Stimulated activated naive CD8-positive, alpha-beta T cell treated with anti-CD3 and anti-CD28 coated beads, Interleukin-15, Interleukin-2, amounts not matched to agents 100 ng/mL and 50 ng/mL, for 24 hours (primary cell): ENCODE measurements around the gene KRT8.

Experiments
- H3K27ac Mint-ChIP-seq: one replicate; pipeline ENCODE4 v1.8.0; 2021; ENCODE audit warnings: mild to moderate bottlenecking, mixed read lengths
- H3K27me3 Mint-ChIP-seq: one replicate; pipeline ENCODE4 v1.8.0; 2021; ENCODE audit warnings: mixed read lengths
- H3K36me3 Mint-ChIP-seq: one replicate; pipeline ENCODE4 v1.8.0; 2021; ENCODE audit warnings: low read depth, mixed read lengths
- H3K4me1 Mint-ChIP-seq: one replicate; pipeline ENCODE4 v1.8.0; 2021; ENCODE audit warnings: low read depth, mixed read lengths
- H3K4me3 Mint-ChIP-seq: one replicate; pipeline ENCODE4 v1.8.0; 2021; ENCODE audit warnings: mild to moderate bottlenecking, mixed read lengths
- H3K9me3 Mint-ChIP-seq: one replicate; pipeline ENCODE4 v1.8.0; 2021; ENCODE audit warnings: mixed read lengths

The KRT8 gene

GRCh38 chr12:52874573-52875435, 30.1 kb downstream of the KRT8 start:
- no peaks in the 10 kb centered on the region for H3K9me3 Mint-ChIP-seq
- H3K27me3 Mint-ChIP-seq, result peaks cover 5% of the 10 kb centered on the region
- peak overlapping the region; percentile 29 for H3K27ac Mint-ChIP-seq
- H3K4me3 Mint-ChIP-seq, result peak overlapping the region; percentile 63
- peaks cover 30% of the 10 kb centered on the region for H3K4me1 Mint-ChIP-seq
- no peaks in the 10 kb centered on the region for H3K36me3 Mint-ChIP-seq

- Mint-ChIP-seq H3K9me3 (no peaks in the 10 kb centered on the region), H3K36me3 (no peaks in the 10 kb centered on the region), H3K4me1 (peaks cover 29% of the 10 kb centered on the region), H3K4me3 (peak overlapping the region; percentile 75), H3K27me3 (peaks cover 5% of the 10 kb centered on the region), H3K27ac (peak overlapping the region; percentile 75)
Measured at GRCh38 chr12:52873832-52874572, 30.9 kb downstream of the KRT8 start.

- Mint-ChIP-seq H3K27me3 (peaks cover 5% of the 10 kb centered on the region), H3K36me3 (no peaks in the 10 kb centered on the region), H3K4me3 (peak overlapping the region; percentile 75), H3K4me1 (peaks cover 29% of the 10 kb centered on the region), H3K27ac (peak overlapping the region; percentile 75), H3K9me3 (no peaks in the 10 kb centered on the region)
Measured at GRCh38 chr12:52873513-52873831, 31.4 kb downstream of the KRT8 start.

GRCh38 chr12:52872644-52873389, 32.1 kb downstream of the KRT8 start:
- Mint-ChIP-seq H3K9me3 (no peaks in the 10 kb centered on the region), H3K4me3 (peak overlapping the region; percentile 75), H3K4me1 (peaks cover 33% of the 10 kb centered on the region), H3K27me3 (peaks cover 5% of the 10 kb centered on the region), H3K27ac (no peak overlapping the region), H3K36me3 (no peaks in the 10 kb centered on the region)

GRCh38 chr12:52871291-52872039, 33.4 kb downstream of the KRT8 start:
- no peaks in the 10 kb centered on the region for H3K36me3 Mint-ChIP-seq
- H3K9me3 Mint-ChIP-seq, result no peaks in the 10 kb centered on the region
- peaks cover 5% of the 10 kb centered on the region for H3K27me3 Mint-ChIP-seq
- H3K4me3 Mint-ChIP-seq, result no peak overlapping the region
- H3K27ac Mint-ChIP-seq, result no peak overlapping the region
- H3K4me1 Mint-ChIP-seq, result peaks cover 43% of the 10 kb centered on the region

GRCh38 chr12:52870361-52871290, 34.2 kb downstream of the KRT8 start:
- Mint-ChIP-seq H3K27ac (no peak overlapping the region), H3K9me3 (no peaks in the 10 kb centered on the region), H3K4me1 (peaks cover 43% of the 10 kb centered on the region), H3K27me3 (peaks cover 5% of the 10 kb centered on the region), H3K4me3 (no peak overlapping the region), H3K36me3 (no peaks in the 10 kb centered on the region)

- Mint-ChIP-seq H3K4me3 (no peak overlapping the region), H3K9me3 (no peaks in the 10 kb centered on the region), H3K4me1 (peaks cover 28% of the 10 kb centered on the region), H3K27me3 (no peaks in the 10 kb centered on the region), H3K27ac (no peak overlapping the region), H3K36me3 (no peaks in the 10 kb centered on the region)
Measured at GRCh38 chr12:52867642-52868041, 37.2 kb downstream of the KRT8 start.

GRCh38 chr12:52867152-52867551, 37.7 kb downstream of the KRT8 start:
- Mint-ChIP-seq H3K4me3 (no peak overlapping the region), H3K9me3 (no peaks in the 10 kb centered on the region), H3K4me1 (peaks cover 28% of the 10 kb centered on the region), H3K27ac (no peak overlapping the region), H3K36me3 (no peaks in the 10 kb centered on the region), H3K27me3 (no peaks in the 10 kb centered on the region)

- Mint-ChIP-seq H3K27ac (no peak overlapping the region), H3K9me3 (no peaks in the 10 kb centered on the region), H3K27me3 (no peaks in the 10 kb centered on the region), H3K4me1 (peaks cover 18% of the 10 kb centered on the region), H3K4me3 (no peak overlapping the region), H3K36me3 (no peaks in the 10 kb centered on the region)
Measured at GRCh38 chr12:52865090-52865944, 39.6 kb downstream of the KRT8 start.

GRCh38 chr12:52862023-52862422, 42.9 kb downstream of the KRT8 start:
- no peak overlapping the region for H3K4me3 Mint-ChIP-seq
- H3K27ac Mint-ChIP-seq, result no peak overlapping the region
- H3K9me3 Mint-ChIP-seq, result no peaks in the 10 kb centered on the region
- no peaks in the 10 kb centered on the region for H3K27me3 Mint-ChIP-seq
- H3K36me3 Mint-ChIP-seq, result no peaks in the 10 kb centered on the region
- peaks cover 2% of the 10 kb centered on the region for H3K4me1 Mint-ChIP-seq

GRCh38 chr12:52861511-52861910, 43.4 kb downstream of the KRT8 start:
- H3K9me3 Mint-ChIP-seq, result no peaks in the 10 kb centered on the region
- no peaks in the 10 kb centered on the region for H3K36me3 Mint-ChIP-seq
- no peak overlapping the region for H3K4me3 Mint-ChIP-seq
- peak overlapping the region; percentile 21 for H3K27ac Mint-ChIP-seq
- H3K27me3 Mint-ChIP-seq, result no peaks in the 10 kb centered on the region
- no peaks in the 10 kb centered on the region for H3K4me1 Mint-ChIP-seq

- H3K9me3 Mint-ChIP-seq, result no peaks in the 10 kb centered on the region
- no peak overlapping the region for H3K27ac Mint-ChIP-seq
- no peaks in the 10 kb centered on the region for H3K36me3 Mint-ChIP-seq
- no peak overlapping the region for H3K4me3 Mint-ChIP-seq
- H3K27me3 Mint-ChIP-seq, result no peaks in the 10 kb centered on the region
- H3K4me1 Mint-ChIP-seq, result no peaks in the 10 kb centered on the region
Measured at GRCh38 chr12:52860102-52860823, 44.6 kb downstream of the KRT8 start.
